OCI-LY3 (cell line): ENCODE data around the gene RNU1-1.
"Not testable (repeated sequence)": the region's sequence is repeated elsewhere in the genome, so short reads cannot be mapped to it uniquely, and the experiment has no call there.

Source experiments
- CTCF ChIP-seq: fragments of 200-600, 300-600 bp; sonication (generic); IDR thresholded peaks from 2 replicates; pipeline ENCODE4 v1.5.1; 2014; ENCODE audit warnings: antibody characterized with exemption, low read length, low read depth
- EZH2phosphoT487 ChIP-seq: fragments of 200-600 bp; shearing (Covaris generic); IDR thresholded peaks from 2 replicates; pipeline ENCODE4 v1.6.1; 2018; ENCODE audit warnings: antibody characterized with exemption, mixed run types, low read depth

DNA sequence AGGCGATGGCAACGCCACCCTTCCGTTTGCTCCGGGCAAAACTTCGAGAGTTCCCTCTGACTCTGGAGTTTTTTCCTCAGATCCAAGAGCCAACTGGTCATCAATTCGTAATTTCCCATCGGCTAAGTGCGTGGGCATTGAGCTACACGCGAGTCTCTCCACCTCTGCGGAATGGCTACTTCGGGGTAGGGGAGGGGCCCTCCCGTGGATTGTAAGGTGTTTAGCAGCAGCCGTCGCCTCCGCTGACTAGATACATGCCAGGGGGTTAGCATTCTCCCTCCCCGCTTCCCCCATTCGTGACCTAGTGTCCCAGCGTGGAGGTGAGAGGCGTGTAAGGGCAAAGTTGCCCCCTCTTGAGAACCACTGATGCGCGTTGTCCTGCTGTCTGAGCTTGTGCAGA, 21.8 kb upstream of the RNU1-1 start:
- TF ChIP-seq CTCF, EZH2phosphoT487: not testable (repeated sequence)
